ENCODE measurements around the gene RAB6B.

- TF ChIP-seq CTCF (conservative IDR thresholded peaks at IDR 0.05 in 1 of 2, IDR thresholded peaks at IDR 0.05 in 1 of 2; ENCODE audit: low read depth in 1 of 2, low read length in 2 of 2), result no peak
- no peak for TF ChIP-seq EZH2 (IDR thresholded peaks at IDR 0.05; ENCODE audit: low read length, missing control alignments)
These were observed 15.4 kb downstream of the RAB6B start for GRCh38 chr3:133880287-133880686.
